ENCODE data around the gene FCAR.
"Not testable (repeated sequence)": the region's sequence is repeated elsewhere in the genome, so short reads cannot be mapped to it uniquely, and the experiment has no call there.

The FCAR gene

GRCh38 chr19:54894106-54894505 is 20.1 kb downstream of the FCAR start:
- not testable (repeated sequence) for H3K9me3 ChIP-seq (ENCODE audit: low read length); H3K27me3 ChIP-seq (ENCODE audit: control insufficient read depth in 1 of 2, insufficient read depth in 2 of 2, low read length in 2 of 2); H3K9ac ChIP-seq (ENCODE audit: low read length)

GRCh38 chr19:54896036-54896435 is 22.0 kb downstream of the FCAR start:
- H3K9ac ChIP-seq (ENCODE audit: low read length) = no peak overlapping the region

More at GRCh38 chr19:54894106-54894505, 20.1 kb downstream of the FCAR start:
- not testable (repeated sequence) for H3K36me3 ChIP-seq (ENCODE audit: insufficient read depth, low read length); H3K4me1 ChIP-seq (ENCODE audit: insufficient read depth, low read length); H3K27ac ChIP-seq (ENCODE audit: low read depth, low read length); H3K4me3 ChIP-seq (ENCODE audit: low read depth in 1 of 2, low read length in 2 of 2)

DNA sequence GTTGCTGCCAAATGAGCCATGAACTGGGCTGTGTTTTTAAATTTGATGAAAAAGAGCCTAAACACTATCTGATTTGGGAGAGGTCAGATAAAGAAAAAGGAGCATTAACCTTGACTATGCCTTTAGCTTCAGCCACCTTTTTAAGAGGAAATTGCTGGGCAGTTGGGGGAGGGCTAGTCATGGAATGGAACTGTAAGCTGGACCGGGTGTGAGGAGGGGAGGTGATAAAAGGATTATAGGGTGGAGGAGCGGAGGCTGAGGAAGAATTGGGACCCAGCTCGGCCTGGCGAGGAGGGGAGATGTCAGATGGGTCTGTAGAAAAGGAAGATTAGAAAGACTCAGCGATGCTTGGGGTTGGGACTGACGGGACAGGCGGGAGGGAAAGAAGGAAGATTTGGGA is 24.6 kb downstream of the FCAR start:
- H3K9ac ChIP-seq (ENCODE audit: low read length); H3K4me3 ChIP-seq (ENCODE audit: low read depth in 1 of 2, low read length in 2 of 2); H3K36me3 ChIP-seq (ENCODE audit: insufficient read depth, low read length); H3K27ac ChIP-seq (ENCODE audit: low read depth, low read length); H3K27me3 ChIP-seq (ENCODE audit: control insufficient read depth in 1 of 2, insufficient read depth in 2 of 2, low read length in 2 of 2); H3K9me3 ChIP-seq (ENCODE audit: low read length); H3K4me1 ChIP-seq (ENCODE audit: insufficient read depth, low read length): not testable (repeated sequence)

More at GRCh38 chr19:54896036-54896435, 22.0 kb downstream of the FCAR start:
- Histone ChIP-seq H3K9me3 (ENCODE audit: low read length) (no peaks in the 10 kb centered on the region), H3K27me3 (ENCODE audit: control insufficient read depth in 1 of 2, insufficient read depth in 2 of 2, low read length in 2 of 2) (no peaks in the 10 kb centered on the region), H3K27ac (ENCODE audit: low read depth, low read length) (no peak overlapping the region), H3K4me3 (ENCODE audit: low read depth in 1 of 2, low read length in 2 of 2) (no peak overlapping the region), H3K36me3 (ENCODE audit: insufficient read depth, low read length) (no peaks in the 10 kb centered on the region), H3K4me1 (ENCODE audit: insufficient read depth, low read length) (no peaks in the 10 kb centered on the region)

DNA sequence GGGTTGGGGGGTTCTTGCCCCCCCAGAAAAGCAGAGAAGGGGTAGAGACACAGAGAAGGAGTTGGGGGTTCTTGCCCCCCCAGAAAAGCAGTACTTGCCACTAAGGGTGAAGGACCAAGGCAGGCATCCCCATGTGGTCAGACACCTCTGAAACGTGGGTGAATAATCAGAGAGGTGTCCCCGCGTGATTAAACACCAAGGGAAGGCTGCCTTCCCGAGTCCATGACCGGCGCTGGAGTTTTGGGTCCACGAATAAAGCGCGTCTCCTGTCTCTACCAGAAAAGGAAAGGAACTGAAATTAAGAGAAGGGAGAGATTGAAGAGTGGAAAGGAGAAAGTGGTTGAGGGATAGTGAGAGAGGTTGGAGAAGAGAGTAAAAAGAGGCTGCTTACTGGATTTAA is 25.6 kb downstream of the FCAR start:
- H3K4me3 ChIP-seq (ENCODE audit: low read depth in 1 of 2, low read length in 2 of 2); H3K36me3 ChIP-seq (ENCODE audit: insufficient read depth, low read length); H3K9ac ChIP-seq (ENCODE audit: low read length); H3K27ac ChIP-seq (ENCODE audit: low read depth, low read length); H3K4me1 ChIP-seq (ENCODE audit: insufficient read depth, low read length); H3K27me3 ChIP-seq (ENCODE audit: control insufficient read depth in 1 of 2, insufficient read depth in 2 of 2, low read length in 2 of 2); H3K9me3 ChIP-seq (ENCODE audit: low read length): not testable (repeated sequence)

DNA sequence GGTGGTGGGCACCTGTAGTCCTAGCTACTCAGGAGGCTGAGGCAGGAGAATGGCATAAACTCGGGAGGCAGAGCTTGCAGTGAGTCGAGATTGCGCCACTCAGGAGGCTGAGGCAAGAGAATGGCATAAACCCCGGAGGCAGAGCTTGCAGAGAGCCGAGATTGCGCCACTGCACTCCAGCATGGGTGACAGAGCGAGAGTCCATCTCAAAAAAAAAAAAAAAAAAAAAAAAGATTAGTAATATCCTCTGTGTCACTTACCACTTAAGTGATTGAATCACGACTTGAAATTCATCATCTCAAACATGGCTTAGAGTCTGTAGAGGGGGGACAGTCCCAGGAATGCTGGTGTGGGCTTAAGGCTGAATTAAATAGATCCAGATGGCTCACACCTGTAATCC is 27.1 kb downstream of the FCAR start:
- not testable (repeated sequence) for H3K27me3 ChIP-seq (ENCODE audit: control insufficient read depth in 1 of 2, insufficient read depth in 2 of 2, low read length in 2 of 2); H3K4me3 ChIP-seq (ENCODE audit: low read depth in 1 of 2, low read length in 2 of 2); H3K36me3 ChIP-seq (ENCODE audit: insufficient read depth, low read length); H3K4me1 ChIP-seq (ENCODE audit: insufficient read depth, low read length); H3K9me3 ChIP-seq (ENCODE audit: low read length); H3K9ac ChIP-seq (ENCODE audit: low read length); H3K27ac ChIP-seq (ENCODE audit: low read depth, low read length)

DNA sequence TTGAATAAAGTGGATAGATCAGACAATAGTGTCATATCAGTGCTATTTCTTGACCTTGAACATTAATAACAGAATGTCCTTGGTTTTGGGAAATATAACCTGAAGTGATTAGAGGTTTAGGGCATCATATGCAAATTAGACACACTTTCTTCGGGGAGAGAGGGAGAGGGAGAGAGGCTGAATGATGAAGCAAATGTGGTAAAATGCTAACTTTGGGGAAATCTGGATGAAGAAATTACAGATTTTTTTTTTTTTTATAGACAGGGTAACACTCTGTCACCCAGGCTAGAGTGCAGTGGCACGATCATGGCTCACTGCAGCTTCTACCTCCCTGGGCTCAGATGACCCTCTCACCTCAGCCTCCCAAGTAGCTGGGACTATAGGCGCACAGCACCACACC is 28.0 kb downstream of the FCAR start:
- H3K27me3 ChIP-seq (ENCODE audit: control insufficient read depth in 1 of 2, insufficient read depth in 2 of 2, low read length in 2 of 2) = no peaks in the 10 kb centered on the region
- H3K4me1 ChIP-seq (ENCODE audit: insufficient read depth, low read length) = no peaks in the 10 kb centered on the region
- H3K36me3 ChIP-seq (ENCODE audit: insufficient read depth, low read length) = no peaks in the 10 kb centered on the region
- no peak overlapping the region for H3K9ac ChIP-seq (ENCODE audit: low read length)
- H3K27ac ChIP-seq (ENCODE audit: low read depth, low read length) = no peak overlapping the region
- H3K4me3 ChIP-seq (ENCODE audit: low read depth in 1 of 2, low read length in 2 of 2) = no peak overlapping the region
- H3K9me3 ChIP-seq (ENCODE audit: low read length) = no peaks in the 10 kb centered on the region

DNA sequence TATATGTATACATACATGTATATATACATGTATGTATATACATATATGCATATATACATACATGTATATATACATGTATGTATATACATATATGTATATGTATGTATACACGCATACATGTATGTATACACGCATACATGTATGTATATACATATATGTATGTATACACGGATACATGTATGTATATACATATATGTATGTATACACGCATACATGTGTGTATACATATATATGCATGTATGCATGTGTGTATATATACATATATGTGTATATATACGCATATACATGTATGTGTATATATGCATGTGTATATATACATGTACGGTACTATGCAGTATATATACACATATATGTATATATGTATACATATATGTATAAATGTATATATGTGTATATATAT is 29.3 kb downstream of the FCAR start:
- Histone ChIP-seq H3K4me3 (ENCODE audit: low read depth in 1 of 2, low read length in 2 of 2) (no peak overlapping the region), H3K27me3 (ENCODE audit: control insufficient read depth in 1 of 2, insufficient read depth in 2 of 2, low read length in 2 of 2) (no peaks in the 10 kb centered on the region), H3K9me3 (ENCODE audit: low read length) (no peaks in the 10 kb centered on the region), H3K9ac (ENCODE audit: low read length) (no peak overlapping the region), H3K4me1 (ENCODE audit: insufficient read depth, low read length) (no peaks in the 10 kb centered on the region), H3K36me3 (ENCODE audit: insufficient read depth, low read length) (no peaks in the 10 kb centered on the region), H3K27ac (ENCODE audit: low read depth, low read length) (no peak overlapping the region)

DNA sequence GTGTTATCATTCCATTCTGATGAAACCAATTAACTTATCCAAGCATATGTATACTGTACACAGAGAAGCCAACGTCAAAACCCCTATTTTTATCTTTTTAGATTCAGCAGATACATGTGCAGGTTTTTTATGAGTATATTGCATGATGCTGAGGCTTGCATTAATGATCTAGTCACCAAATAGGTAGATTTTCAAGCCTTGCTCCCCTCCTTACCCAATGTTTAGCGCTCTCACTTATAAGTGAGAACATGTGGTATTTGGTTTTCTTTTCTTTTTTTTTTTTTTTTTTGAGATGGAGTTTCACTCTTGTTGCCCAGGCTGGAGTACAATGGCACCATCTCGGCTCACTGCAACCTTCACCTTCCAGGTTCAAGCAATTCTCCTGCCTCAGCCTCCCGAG is 30.2 kb downstream of the FCAR start:
- not testable (repeated sequence) for H3K27me3 ChIP-seq (ENCODE audit: control insufficient read depth in 1 of 2, insufficient read depth in 2 of 2, low read length in 2 of 2); H3K9me3 ChIP-seq (ENCODE audit: low read length); H3K4me3 ChIP-seq (ENCODE audit: low read depth in 1 of 2, low read length in 2 of 2); H3K9ac ChIP-seq (ENCODE audit: low read length); H3K4me1 ChIP-seq (ENCODE audit: insufficient read depth, low read length); H3K36me3 ChIP-seq (ENCODE audit: insufficient read depth, low read length); H3K27ac ChIP-seq (ENCODE audit: low read depth, low read length)

- no peak overlapping the region for H3K27ac ChIP-seq (ENCODE audit: low read depth, low read length)
- H3K4me1 ChIP-seq (ENCODE audit: insufficient read depth, low read length) = no peaks in the 10 kb centered on the region
- H3K36me3 ChIP-seq (ENCODE audit: insufficient read depth, low read length) = no peaks in the 10 kb centered on the region
- no peak overlapping the region for H3K4me3 ChIP-seq (ENCODE audit: low read depth in 1 of 2, low read length in 2 of 2)
- no peak overlapping the region for H3K9ac ChIP-seq (ENCODE audit: low read length)
- H3K27me3 ChIP-seq (ENCODE audit: control insufficient read depth in 1 of 2, insufficient read depth in 2 of 2, low read length in 2 of 2) = no peaks in the 10 kb centered on the region
- H3K9me3 ChIP-seq (ENCODE audit: low read length) = no peaks in the 10 kb centered on the region
Observed at GRCh38 chr19:54905421-54905802, 31.4 kb downstream of the FCAR start.

DNA sequence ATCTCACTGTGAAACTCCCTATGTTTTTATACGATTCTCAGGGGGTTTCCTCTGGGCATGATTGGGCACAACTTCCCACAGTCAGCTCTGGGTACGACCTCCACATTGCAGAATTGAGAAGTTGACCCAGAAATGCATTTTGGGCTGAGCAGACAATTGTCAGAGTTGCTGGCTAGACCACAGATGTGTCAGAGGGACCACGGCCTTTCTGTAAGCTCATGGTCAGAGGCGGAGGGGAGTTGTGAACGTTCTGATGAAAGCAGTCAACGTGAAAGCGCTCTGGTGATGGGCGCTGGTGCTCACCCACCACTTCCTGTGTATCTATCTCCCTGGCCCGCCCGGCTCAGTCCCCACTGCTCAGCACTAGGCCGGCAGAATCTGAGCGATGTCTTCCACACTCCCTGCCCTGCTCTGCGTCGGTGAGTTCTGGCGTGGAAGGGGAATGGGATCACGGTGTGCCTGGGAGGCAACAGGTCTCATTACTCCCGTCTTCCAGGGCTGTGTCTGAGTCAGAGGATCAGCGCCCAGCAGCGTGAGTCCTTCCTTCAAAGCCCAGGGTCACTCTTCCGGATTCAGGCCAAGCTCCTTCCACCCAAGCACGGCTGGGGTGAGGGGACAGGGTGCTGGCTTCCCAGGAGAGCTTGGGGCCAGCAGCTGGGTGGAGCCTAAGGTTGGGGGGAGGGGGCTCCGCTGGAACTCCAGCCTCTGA is 31.9 kb downstream of the FCAR start, which contains the start of gene NCR1:
NCR1 (plus strand) TSS at position 346 of the 709 bp plus-strand sequence; CDS start at position 386, 40 bp downstream.
- no peak within 1 kb of the TSS for H3K27ac ChIP-seq (ENCODE audit: low read depth, low read length)
- no peak within 1 kb of the TSS for H3K4me3 ChIP-seq (ENCODE audit: low read depth in 1 of 2, low read length in 2 of 2)
- H3K9me3 ChIP-seq (ENCODE audit: low read length) = no peaks in the 10 kb centered on the region
- H3K36me3 ChIP-seq (ENCODE audit: insufficient read depth, low read length) = no peaks in the 10 kb centered on the region
- H3K4me1 ChIP-seq (ENCODE audit: insufficient read depth, low read length) = no peaks in the 10 kb centered on the region
- no peak within 1 kb of the TSS for H3K9ac ChIP-seq (ENCODE audit: low read length)
- no peaks in the 10 kb centered on the region for H3K27me3 ChIP-seq (ENCODE audit: control insufficient read depth in 1 of 2, insufficient read depth in 2 of 2, low read length in 2 of 2)

DNA sequence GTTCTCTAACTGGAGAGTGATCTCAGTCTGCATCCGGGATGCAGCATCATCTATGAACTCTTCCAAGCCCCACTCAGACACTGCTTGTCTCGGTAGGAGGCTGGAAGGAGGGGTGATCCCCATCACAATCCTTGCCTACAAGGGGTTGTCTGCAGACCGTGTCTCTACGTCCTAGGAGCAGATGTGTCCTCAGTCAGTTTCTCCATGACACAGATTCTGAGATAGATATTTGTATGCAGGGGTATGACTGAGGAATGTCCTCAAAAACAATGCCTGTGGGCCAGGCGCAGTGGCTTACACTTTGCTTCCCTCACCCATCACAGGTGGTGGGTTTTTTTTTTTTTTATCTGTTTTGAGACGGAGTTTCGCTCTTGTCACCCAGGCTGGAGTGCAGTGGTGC is 32.8 kb downstream of the FCAR start:
- Histone ChIP-seq H3K27ac (ENCODE audit: low read depth, low read length) (no peak overlapping the region), H3K9me3 (ENCODE audit: low read length) (no peaks in the 10 kb centered on the region), H3K4me3 (ENCODE audit: low read depth in 1 of 2, low read length in 2 of 2) (no peak overlapping the region), H3K27me3 (ENCODE audit: control insufficient read depth in 1 of 2, insufficient read depth in 2 of 2, low read length in 2 of 2) (no peaks in the 10 kb centered on the region), H3K9ac (ENCODE audit: low read length) (no peak overlapping the region), H3K36me3 (ENCODE audit: insufficient read depth, low read length) (no peaks in the 10 kb centered on the region), H3K4me1 (ENCODE audit: insufficient read depth, low read length) (no peaks in the 10 kb centered on the region)

DNA sequence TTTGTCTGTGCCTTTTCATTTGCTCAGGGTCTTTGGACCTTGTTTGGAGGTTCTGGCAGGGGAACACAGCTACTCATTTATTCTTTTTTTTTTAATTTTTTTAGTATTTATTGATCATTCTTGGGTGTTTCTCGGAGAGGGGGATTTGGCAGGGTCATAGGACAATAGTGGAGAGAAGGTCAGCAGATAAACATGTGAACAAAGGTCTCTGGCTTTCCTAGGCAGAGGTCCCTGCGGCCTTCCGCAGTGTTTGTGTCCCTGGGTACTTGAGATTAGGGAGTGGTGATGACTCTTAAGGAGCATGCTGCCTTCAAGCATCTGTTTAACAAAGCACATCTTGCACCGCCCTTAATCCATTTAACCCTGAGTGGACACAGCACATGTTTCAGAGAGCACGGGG is 33.9 kb downstream of the FCAR start:
- H3K4me3 ChIP-seq (ENCODE audit: low read depth in 1 of 2, low read length in 2 of 2); H3K9me3 ChIP-seq (ENCODE audit: low read length); H3K27me3 ChIP-seq (ENCODE audit: control insufficient read depth in 1 of 2, insufficient read depth in 2 of 2, low read length in 2 of 2); H3K36me3 ChIP-seq (ENCODE audit: insufficient read depth, low read length); H3K27ac ChIP-seq (ENCODE audit: low read depth, low read length); H3K9ac ChIP-seq (ENCODE audit: low read length); H3K4me1 ChIP-seq (ENCODE audit: insufficient read depth, low read length): not testable (repeated sequence)

All from muscle layer of colon (tissue), 2 donors.